H4 (cell line): Measurements from ENCODE around the gene GNG5. TPM values are rescaled to one million over a fixed set of nuclear protein-coding genes. Genes with fewer than 3 reads are reported as not detected.
"Not testable (repeated sequence)": the region's sequence is repeated elsewhere in the genome, so short reads cannot be mapped to it uniquely, and the experiment has no call there.

Experiments
- DNase-seq: peaks from one replicate; pipeline ENCODE4 v3.0.0-alpha.2; 2015; ENCODE audit warnings: low spot score
- total RNA-seq: library from RNA; depleted of rRNA; stranded (reverse); fragments of >200 nt; shearing (Covaris generic); gene quantifications from 2 replicates; pipeline ENCODE4 v1.2.3, GENCODE V29; 2014; rRNA removed

GNG5 gene
- total RNA-seq = 52.2 and 57.3 TPM in 2 replicates

- DNase-seq = peak; percentile 89
Observed at GRCh38 chr1:84506002-84506728, at the start of gene GNG5, which contains the start of gene SPATA1. Gene GNG5, minus strand, starts transcription at chr1:84506581. Its CDS starts 490 bp downstream, at chr1:84506091. Gene SPATA1, plus strand, starts transcription at chr1:84506386. Its CDS starts 9,974 bp downstream, at chr1:84516360.

DNA sequence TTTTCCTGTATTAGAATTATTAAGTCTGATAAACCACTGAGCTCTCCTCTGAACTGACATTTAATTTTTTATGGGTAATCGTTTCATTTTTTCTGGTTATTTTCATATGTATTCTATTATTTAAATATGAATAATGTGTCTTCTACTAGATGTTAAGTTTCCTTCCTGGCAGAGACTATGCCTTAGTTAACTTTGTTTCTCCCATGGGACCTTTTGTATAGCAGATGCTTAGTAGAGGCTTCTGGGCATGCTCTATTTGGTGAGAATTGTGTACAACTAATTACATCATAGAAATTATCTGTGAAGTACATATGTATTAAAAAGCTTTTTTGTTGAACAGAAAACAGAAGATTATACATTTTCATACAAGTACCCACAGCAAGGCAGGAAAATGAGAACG lies 44.4 kb upstream of the GNG5 start:
- DNase-seq = no peak

DNA sequence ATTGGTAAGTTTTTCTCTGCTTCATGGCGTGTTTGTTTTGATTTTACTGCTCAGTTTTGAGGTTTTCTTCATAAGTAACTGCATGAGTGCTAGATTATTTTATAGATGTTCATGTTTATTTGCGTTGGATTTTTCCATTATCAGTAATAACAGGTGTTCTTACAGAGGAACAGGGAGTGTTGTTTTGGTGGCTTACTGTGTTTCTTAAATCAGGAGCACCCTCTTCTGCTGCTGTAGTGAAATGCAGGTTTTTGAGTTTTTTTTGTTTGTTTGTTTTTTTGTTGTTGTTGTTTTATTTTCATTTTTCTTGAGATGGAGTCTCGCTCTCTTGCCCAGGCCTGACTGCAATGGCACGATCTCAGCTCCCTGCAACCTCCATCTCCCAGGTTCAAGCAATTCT lies 35.3 kb upstream of the GNG5 start:
- no peak for DNase-seq

- no peak for DNase-seq
Observed at GRCh38 chr1:84540759-84541158, 34.4 kb upstream of the GNG5 start.

DNA sequence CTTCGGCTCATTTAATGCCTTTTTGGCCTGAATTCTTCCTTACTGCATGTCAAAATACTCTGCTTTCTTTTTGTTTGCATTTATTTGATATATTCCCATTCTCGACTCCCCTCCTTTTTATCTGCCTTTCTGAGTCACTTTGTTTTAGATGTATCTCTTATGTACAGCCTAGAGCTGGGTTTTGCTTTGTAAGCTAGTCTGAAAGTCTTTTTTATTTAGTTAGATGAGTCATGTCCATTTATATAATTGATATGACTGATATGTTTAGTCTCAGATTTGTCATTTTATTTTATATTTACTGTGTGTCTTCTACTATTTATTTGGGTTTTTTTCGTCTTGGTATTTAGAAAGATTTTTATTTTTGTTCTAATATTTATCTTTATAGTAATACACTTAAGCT lies 33.6 kb upstream of the GNG5 start:
- DNase-seq = peak; percentile 4

- no peak for DNase-seq
Observed at GRCh38 chr1:84538599-84538998, 32.2 kb upstream of the GNG5 start.

GRCh38 chr1:84525779-84526178 lies 19.4 kb upstream of the GNG5 start:
- DNase-seq = no peak

DNA sequence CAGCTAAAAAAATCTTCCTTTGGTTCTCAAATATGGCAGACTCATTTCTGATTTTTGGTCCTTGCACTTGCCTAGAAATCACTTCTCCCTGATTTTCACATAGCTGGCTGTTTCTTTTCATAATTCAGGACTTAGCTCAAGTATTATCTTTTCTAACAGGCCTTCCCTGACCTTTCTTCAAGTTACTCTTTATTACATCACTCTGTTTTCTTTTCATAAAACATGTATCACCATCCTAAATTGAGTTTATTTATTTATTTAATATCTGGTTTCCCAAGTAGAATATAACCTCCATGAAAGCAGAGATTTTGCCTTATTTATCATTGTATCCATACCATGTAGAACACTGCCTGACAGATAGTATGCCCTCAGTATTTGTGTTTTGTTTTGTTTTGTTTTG lies 18.2 kb upstream of the GNG5 start:
- DNase-seq = no peak

GRCh38 chr1:84510668-84511067 lies 4.3 kb upstream of the GNG5 start:
- peak; percentile 10 for DNase-seq

- no peak for DNase-seq
Observed at GRCh38 chr1:84510165-84510564, 3.8 kb upstream of the GNG5 start.

DNA sequence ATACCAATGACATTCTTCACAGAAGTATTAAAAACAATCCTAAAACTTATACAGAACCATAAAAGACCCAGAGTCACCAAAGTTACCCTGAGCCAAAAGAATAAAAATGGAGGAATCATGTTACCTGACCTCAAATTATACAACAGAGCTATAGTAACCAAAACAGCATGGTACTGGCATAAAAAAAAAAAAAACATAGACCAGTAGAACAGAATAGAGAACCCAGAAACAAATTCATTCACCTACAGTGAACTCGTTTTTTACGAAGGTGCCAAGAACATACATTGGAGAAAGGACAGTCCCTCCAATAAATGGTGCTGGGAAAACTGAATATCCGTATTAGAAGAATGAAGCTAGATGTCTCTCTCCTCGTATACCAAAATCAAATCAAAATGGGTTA lies 2.6 kb upstream of the GNG5 start:
- no peak for DNase-seq

DNA sequence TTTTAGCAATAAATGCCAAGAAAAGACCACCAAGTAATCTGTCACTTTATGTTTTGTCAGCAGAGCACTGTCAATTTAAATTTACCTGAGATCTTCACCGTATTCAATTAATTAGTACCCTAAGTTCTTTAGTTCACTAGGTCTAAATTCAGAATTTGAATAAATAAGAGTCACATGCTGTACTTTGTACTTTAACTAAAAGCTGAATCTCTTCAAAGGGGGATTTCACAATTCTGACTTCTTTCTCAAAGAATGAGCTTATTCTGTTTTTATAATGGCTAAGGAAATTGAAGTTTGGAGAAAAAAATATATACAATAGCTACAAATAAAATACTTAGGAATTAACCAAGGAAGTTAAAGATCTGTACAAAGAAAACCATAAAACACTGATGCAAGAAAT lies 2.1 kb upstream of the GNG5 start:
- no peak for DNase-seq

DNA sequence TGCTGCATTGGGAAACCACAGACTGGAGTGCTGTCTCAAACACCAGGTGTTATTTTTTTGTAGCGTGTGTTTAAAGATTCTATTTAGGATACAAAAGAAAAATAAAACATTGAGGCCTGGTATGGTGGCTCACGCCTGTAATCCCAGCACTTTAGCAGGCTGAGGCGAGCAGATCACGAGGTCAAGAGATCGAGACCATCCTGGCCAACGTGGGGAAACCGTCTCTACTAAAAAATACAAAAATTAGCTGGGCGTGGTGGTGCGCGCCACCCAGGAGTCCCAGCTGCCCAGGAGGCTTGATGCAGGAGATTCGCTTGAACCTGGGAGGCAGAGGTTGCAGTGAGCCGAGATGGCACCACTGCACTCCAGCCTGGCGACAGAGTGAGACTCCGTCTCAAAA lies 1.5 kb upstream of the GNG5 start:
- not testable (repeated sequence) for DNase-seq

- DNase-seq = no peak
Observed at GRCh38 chr1:84506729-84507453, 510 bp upstream of the GNG5 start.

DNA sequence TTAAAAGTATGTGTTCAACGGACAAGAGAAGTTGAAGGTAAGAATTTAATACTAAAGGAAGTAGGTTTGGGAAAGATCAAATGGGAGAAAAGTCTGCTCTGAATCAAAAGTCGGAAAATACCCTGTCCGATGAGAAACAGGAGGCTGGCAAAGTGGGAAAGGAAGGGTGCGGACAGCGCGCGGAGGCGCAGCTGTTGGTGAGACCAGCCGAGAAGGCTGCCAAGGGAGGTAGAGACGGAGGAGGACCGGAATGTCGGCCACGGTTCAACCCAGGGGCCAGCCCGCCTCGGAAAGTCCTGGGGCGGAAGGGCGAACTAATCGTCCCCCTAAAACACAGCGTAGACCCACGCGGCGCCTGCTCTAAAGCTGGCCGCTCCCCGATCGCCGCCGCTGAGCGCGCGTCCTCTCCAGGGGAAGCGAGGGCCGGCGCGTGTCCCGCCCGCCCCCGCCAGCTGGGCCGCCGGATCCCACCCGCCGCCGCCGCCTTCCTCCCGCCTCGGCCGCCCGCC lies 834 bp downstream of the GNG5 start:
- peak; percentile 4 for DNase-seq

DNA sequence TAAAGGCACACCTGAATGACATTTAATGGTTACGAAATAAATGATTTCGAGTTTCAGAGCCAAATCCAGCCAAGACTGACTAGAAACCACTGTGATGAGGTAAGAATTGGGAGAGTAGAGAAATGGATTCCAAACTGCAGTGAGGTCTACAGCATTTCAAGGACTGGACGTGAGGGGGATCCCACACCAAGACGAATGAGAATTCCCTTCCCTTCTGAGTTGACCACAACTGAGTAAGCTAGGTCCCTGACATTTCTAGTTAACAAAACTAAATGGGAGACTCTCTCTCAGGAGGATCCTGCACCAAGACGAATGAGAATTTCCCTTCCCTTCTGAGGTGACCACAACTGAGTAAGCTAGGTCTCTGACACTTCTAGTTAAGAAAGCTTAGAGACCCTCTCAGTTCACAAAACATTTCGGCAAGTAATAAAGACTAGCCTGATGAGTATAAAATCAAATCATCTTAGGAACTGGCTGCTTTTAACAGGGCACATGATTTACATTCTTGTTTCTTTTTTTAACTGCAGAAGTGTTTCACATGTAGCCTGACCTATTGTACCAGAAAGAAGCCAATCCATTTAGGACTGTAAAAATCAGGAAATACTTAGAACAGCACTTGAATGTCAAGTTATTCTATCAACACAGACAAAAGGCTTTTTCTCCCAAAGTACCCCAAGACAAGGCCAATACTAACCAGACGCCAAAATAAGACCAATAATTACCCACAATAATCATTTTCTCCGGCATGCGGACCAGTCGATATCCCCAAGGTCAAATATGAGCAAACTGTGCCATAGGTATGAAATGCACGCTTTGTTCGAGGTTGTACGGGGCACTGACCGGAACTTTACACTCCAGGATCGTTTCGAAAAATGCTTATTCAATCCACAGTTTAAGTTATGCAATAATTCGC lies 1.5 kb downstream of the GNG5 start:
- peak; percentile 16 for DNase-seq

DNA sequence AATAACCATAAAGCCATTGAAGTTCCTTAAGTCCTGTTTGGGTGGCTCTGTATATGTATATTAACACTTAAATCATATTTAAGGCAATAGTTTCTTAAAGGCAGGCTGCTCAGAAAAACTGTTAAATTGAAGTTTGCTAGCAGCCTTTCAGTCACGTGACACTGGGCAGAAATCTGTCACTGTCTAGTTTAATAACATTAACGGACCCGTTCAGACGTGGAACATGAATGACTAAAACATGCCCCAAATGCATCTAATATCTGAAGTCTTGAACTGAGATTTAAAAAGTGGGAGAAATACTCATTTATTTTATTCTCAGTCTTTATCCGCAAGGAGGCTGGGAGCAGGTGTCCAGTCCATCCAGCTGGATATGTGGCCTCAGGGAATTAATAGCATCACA lies 3.5 kb downstream of the GNG5 start:
- DNase-seq = no peak

DNA sequence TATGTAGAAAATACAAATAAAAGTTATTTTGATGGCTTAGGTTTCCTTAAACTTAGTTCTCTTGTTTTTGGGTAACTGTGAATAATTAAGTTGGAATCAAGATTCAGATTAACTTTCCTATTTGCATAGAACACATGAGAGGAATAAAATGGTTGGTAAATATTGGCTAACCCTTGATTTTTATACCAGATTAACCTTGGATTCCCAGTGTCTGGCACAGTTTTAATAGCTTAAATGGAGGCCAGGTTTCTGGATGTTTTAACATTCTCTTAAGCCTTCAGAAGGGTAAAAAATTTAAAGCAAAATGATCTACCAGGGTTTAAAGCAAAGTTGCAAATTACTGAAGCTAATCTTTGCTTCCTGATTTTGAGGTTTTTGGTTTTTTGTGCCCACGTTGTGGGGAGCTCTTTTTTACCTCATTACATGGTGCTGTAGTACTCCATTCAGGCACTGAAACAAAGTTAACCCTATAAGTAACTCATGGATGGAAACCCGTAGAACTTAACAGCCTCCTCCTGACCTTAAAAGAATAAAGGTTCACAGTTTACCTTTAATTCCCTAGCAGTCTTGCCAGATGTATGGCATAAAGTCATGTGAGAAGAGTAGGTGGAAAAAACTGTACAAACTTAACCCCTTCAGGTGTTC lies 8.6 kb downstream of the GNG5 start:
- no peak for DNase-seq

GRCh38 chr1:84496498-84496897 lies 9.9 kb downstream of the GNG5 start:
- DNase-seq = no peak

- no peak for DNase-seq
Observed at GRCh38 chr1:84493747-84494146, 12.6 kb downstream of the GNG5 start.

DNA sequence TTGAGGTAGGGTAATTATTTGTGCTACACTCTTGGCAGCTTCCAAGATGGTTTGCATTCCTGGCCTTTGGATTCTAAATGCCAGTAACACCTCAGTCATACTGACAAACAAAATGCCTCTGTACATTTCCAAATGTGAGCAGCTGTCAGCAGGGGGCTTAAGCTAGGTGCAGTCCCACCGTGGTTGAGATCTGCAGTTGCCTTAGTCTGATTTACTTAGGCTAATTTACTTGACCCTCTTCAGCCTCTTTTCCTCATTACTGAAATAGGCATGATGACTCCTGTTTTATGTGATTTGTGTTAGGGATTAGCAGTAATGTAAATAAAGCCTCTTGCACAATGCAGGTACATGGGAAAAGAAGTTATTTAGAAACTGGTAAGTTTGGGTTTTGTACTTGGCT lies 13.7 kb downstream of the GNG5 start:
- DNase-seq = no peak
